DND-41 (cell line): ENCODE data around the gene JSRP1.

ENCODE experiments used
- EZH2 ChIP-seq: IDR thresholded peaks from 3 replicates; pipeline ENCODE4 v1.6.1; 2012; ENCODE audit warnings: borderline replicate concordance, low read depth, mild to moderate bottlenecking, moderate library complexity, low read length, inconsistent platforms; ENCODE audit not compliant: severe bottlenecking
- TF ChIP-seq, protein P1 (sequence below): IDR thresholded peaks from 2 replicates; pipeline ENCODE4 v1.5.1; 2012; ENCODE audit warnings: borderline replicate concordance, low read length, moderate library complexity, mild to moderate bottlenecking; ENCODE audit not compliant: poor library complexity, severe bottlenecking; ENCODE audit errors: extremely low read depth

DNA sequence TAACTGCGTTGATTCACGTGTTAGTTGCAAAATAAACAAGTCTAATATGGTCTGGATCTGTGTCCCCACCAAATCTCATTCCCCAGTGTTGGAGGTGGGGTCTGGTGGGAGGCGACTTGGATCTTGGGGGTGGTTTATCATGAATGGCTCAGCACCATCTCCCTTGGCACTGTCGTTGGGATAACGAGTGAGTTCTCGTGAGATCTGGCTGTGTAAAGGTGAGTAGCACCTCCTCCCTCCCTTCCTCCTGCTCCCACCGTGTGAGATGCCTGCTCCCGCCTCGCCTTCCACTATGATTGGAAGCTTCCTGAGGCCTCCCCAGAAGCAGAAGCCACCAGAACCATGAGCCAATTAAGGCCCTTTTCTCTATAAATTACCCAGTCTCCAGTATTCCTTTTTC, 20.9 kb upstream of the JSRP1 start:
- TF ChIP-seq, protein P1, sequence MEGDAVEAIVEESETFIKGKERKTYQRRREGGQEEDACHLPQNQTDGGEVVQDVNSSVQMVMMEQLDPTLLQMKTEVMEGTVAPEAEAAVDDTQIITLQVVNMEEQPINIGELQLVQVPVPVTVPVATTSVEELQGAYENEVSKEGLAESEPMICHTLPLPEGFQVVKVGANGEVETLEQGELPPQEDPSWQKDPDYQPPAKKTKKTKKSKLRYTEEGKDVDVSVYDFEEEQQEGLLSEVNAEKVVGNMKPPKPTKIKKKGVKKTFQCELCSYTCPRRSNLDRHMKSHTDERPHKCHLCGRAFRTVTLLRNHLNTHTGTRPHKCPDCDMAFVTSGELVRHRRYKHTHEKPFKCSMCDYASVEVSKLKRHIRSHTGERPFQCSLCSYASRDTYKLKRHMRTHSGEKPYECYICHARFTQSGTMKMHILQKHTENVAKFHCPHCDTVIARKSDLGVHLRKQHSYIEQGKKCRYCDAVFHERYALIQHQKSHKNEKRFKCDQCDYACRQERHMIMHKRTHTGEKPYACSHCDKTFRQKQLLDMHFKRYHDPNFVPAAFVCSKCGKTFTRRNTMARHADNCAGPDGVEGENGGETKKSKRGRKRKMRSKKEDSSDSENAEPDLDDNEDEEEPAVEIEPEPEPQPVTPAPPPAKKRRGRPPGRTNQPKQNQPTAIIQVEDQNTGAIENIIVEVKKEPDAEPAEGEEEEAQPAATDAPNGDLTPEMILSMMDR, result no peak
- no peak for TF ChIP-seq EZH2
